Smooth muscle cell (in vitro differentiated cells): ENCODE results near the gene LINC00237. TPM values are rescaled to one million over a fixed set of nuclear protein-coding genes. Genes with fewer than 3 reads are reported as not detected.

ENCODE experiments used
- DNase-seq: peaks from one replicate; lab custom pipeline; 2025; ENCODE audit not compliant: unreplicated experiment; lab: John Stamatoyannopoulos, UW
- H2AFZ ChIP-seq: fragments of 200-600 bp; sonication (generic); 2 replicates; pipeline ENCODE4 v1.6.0; 2016; ENCODE audit warnings: antibody characterized with exemption, low read depth, mild to moderate bottlenecking
- H3F3A ChIP-seq: fragments of 200-600 bp; sonication (generic); 2 replicates; pipeline ENCODE4 v1.6.0; 2017; ENCODE audit warnings: antibody characterized with exemption, low read depth
- H3K27ac ChIP-seq: fragments of 200-600 bp; sonication (generic); 2 replicates; pipeline ENCODE4 v1.5.1; 2016; ENCODE audit warnings: low read depth, mild to moderate bottlenecking
- H3K27me3 ChIP-seq: fragments of 200-600 bp; sonication (generic); 2 replicates; pipeline ENCODE4 v1.6.1; 2016; ENCODE audit warnings: low read depth, mild to moderate bottlenecking
- H3K36me3 ChIP-seq: fragments of 200-600 bp; sonication (generic); 2 replicates; pipeline ENCODE4 v1.5.1; 2016; ENCODE audit warnings: low read depth
- H3K4me1 ChIP-seq: fragments of 200-600 bp; sonication (generic); 2 replicates; pipeline ENCODE4 v1.5.1; 2016; ENCODE audit warnings: low read depth
- H3K4me2 ChIP-seq: fragments of 200-600 bp; sonication (generic); 2 replicates; pipeline ENCODE4 v1.6.0; 2016; ENCODE audit warnings: mild to moderate bottlenecking
- H3K4me3 ChIP-seq: fragments of 200-600 bp; sonication (generic); 2 replicates; pipeline ENCODE4 v1.5.1; 2016; ENCODE audit warnings: mild to moderate bottlenecking
- H3K79me2 ChIP-seq: fragments of 200-600 bp; sonication (generic); 2 replicates; pipeline ENCODE4 v1.6.0; 2016; ENCODE audit warnings: low read depth, mild to moderate bottlenecking
- H3K9ac ChIP-seq: fragments of 200-600 bp; sonication (generic); 2 replicates; pipeline ENCODE4 v1.6.0; 2016; ENCODE audit warnings: low read depth
- H3K9me3 ChIP-seq: fragments of 200-600 bp; sonication (generic); replicated peaks from 2 replicates; pipeline ENCODE4 v1.5.1; 2016; ENCODE audit warnings: low read depth
- H4K20me1 ChIP-seq: fragments of 200-600 bp; sonication (generic); 2 replicates; pipeline ENCODE4 v1.6.0; 2016; ENCODE audit warnings: low read depth
- WGBS: methylation state at CpG from one replicate; pipeline ENCODE4 v1.1.7; 2016; ENCODE audit warnings: low lambda C conversion rate; 5-methylcytosine and 5-hydroxymethylcytosine counted together
- polyA plus RNA-seq: library from polyadenylated mRNA; unstranded; fragments of >200 nt; fragmentation: Nextera tagmentation; extraction: Ambion mirVana; gene quantifications from 2 replicates; pipeline ENCODE4 v1.2.1, GENCODE V29; 2016
- total RNA-seq: library from RNA; depleted of rRNA; stranded (reverse); fragments of >200 nt; gene quantifications from 2 replicates; pipeline ENCODE4 v1.2.3, GENCODE V29; 2014
- TF ChIP-seq, protein P1 (sequence below): fragments of 200-600 bp; sonication (generic); IDR thresholded peaks from 2 replicates; pipeline ENCODE4 v1.5.1; 2017; ENCODE audit warnings: borderline replicate concordance, mild to moderate bottlenecking, antibody characterized with exemption; ENCODE audit not compliant: insufficient read depth, poor library complexity, severe bottlenecking

The LINC00237 gene
- total and polyA plus RNA-seq, 2 experiments from 2014 or later: not detected

- Histone ChIP-seq H3K4me1 (peaks cover 48% of the 10 kb centered on the region), H2AFZ (no peak overlapping the region), H3K4me3 (peak overlapping the region; percentile 44), H3K9ac (no peak overlapping the region), H3K27me3 (peaks cover 100% of the 10 kb centered on the region), H4K20me1 (no peaks in the 10 kb centered on the region), H3F3A (no peaks in the 10 kb centered on the region), H3K4me2 (peak overlapping the region; percentile 86), H3K9me3 (no peaks in the 10 kb centered on the region), H3K36me3 (no peaks in the 10 kb centered on the region), H3K27ac (no peak overlapping the region), H3K79me2 (no peaks in the 10 kb centered on the region)
- no peak for DNase-seq
- under 1% methylated on average over 34 of the region's 38 CpGs for WGBS
- TF ChIP-seq, protein P1, sequence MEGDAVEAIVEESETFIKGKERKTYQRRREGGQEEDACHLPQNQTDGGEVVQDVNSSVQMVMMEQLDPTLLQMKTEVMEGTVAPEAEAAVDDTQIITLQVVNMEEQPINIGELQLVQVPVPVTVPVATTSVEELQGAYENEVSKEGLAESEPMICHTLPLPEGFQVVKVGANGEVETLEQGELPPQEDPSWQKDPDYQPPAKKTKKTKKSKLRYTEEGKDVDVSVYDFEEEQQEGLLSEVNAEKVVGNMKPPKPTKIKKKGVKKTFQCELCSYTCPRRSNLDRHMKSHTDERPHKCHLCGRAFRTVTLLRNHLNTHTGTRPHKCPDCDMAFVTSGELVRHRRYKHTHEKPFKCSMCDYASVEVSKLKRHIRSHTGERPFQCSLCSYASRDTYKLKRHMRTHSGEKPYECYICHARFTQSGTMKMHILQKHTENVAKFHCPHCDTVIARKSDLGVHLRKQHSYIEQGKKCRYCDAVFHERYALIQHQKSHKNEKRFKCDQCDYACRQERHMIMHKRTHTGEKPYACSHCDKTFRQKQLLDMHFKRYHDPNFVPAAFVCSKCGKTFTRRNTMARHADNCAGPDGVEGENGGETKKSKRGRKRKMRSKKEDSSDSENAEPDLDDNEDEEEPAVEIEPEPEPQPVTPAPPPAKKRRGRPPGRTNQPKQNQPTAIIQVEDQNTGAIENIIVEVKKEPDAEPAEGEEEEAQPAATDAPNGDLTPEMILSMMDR: no peak
Observed at GRCh38 chr20:21102603-21103311, 3.4 kb downstream of the LINC00237 start.

DNA sequence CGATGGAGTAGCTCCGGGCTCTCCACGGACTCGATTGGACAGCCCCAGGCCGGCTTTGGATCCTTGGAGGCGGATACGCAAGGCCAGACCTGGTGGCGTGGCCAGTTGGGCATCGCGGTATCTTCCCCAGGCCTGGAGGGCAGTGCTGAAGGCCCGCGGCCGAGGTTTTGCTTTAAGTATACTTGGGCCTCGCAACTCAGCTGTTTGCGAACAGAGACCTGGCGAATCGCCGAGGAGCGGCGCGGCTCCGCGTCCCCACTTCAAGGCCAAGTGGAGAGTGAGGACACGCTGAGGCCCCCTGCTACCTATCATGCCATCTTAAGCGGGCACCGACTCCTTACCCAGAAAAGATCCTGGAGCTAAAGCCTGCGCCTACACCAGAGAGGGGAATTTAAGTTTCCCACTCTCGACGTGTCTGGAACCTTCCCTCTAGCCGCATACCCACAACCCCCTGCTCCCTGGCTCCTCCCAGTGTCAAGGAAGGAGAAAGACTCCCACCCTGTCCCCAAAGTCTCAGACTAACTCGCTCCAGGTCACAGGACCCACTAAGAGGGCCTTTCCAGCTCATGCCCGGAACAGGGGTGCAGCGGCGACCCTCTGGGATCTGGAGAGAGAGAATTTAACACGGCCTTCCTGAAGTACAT, 4.1 kb downstream of the LINC00237 start:
- Histone ChIP-seq H2AFZ (no peak overlapping the region), H3K27me3 (peaks cover 100% of the 10 kb centered on the region), H3F3A (no peaks in the 10 kb centered on the region), H4K20me1 (no peaks in the 10 kb centered on the region), H3K9me3 (no peaks in the 10 kb centered on the region), H3K36me3 (no peaks in the 10 kb centered on the region), H3K4me1 (peaks cover 48% of the 10 kb centered on the region), H3K4me2 (peak overlapping the region; percentile 86), H3K9ac (no peak overlapping the region), H3K4me3 (peak overlapping the region; percentile 44), H3K79me2 (no peaks in the 10 kb centered on the region), H3K27ac (no peak overlapping the region)
- TF ChIP-seq, protein P1: no peak
- 3% methylated on average over 35 of the region's 35 CpGs for WGBS
- DNase-seq: no peak

DNA sequence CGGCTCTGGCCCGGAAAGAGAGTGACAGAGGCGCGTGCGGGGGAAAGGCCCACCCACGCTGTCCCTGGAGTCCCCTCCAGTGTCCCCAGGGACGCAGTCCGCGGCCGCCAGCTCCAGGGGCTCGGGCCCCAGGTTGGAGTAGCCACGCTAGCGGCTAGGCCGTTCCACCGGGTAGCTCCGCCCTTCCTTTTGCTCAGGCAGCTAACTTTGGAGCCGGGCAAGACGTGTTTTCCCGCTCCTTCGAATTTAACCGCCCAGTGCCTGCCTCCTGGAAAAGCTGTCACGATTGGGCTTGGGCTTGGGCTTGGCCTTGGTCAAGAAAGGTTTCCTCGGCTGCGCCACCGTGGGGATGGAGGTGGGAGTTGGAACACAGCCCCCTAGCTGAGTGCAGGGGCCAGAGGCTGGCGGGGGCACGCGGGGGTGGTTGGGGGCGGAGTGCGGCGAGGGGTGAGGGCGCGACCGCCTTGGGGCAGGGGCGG, 4.7 kb downstream of the LINC00237 start:
- peak overlapping the region; percentile 64 for H2AFZ ChIP-seq
- WGBS: 2% methylated on average over 34 of the region's 35 CpGs

More for the DNA sequence above, 4.7 kb downstream of the LINC00237 start:
- no peaks in the 10 kb centered on the region for H4K20me1 ChIP-seq
- H3K36me3 ChIP-seq: no peaks in the 10 kb centered on the region
- TF ChIP-seq, protein P1: no peak
- H3F3A ChIP-seq: no peaks in the 10 kb centered on the region
- peaks cover 100% of the 10 kb centered on the region for H3K27me3 ChIP-seq
- H3K27ac ChIP-seq: no peak overlapping the region
- H3K9me3 ChIP-seq: no peaks in the 10 kb centered on the region
- peaks cover 48% of the 10 kb centered on the region for H3K4me1 ChIP-seq
- H3K79me2 ChIP-seq: no peaks in the 10 kb centered on the region
- peak overlapping the region; percentile 44 for H3K4me3 ChIP-seq
- H3K4me2 ChIP-seq: peak overlapping the region; percentile 86
- H3K9ac ChIP-seq: peak overlapping the region; percentile 11
- no peak for DNase-seq
